Left ventricle myocardium inferior (tissue), 1 donor: ENCODE measurements around the gene EVPLL. TPM values are rescaled to one million over a fixed set of nuclear protein-coding genes. Genes with fewer than 3 reads are reported as not detected.
A peak's percentile ranks its signal among the peaks of the same experiment; 100 is the strongest.
"Not testable (repeated sequence)": the region's sequence is repeated elsewhere in the genome, so short reads cannot be mapped to it uniquely, and the experiment has no call there.

Experiments
- DNase-seq: peaks from one replicate; pipeline ENCODE4 v3.0.0-alpha.2; 2020
- H3K27ac ChIP-seq: fragments of 200-600 bp; replicated peaks from 2 replicates; pipeline ENCODE4 v1.8.0; 2021
- H3K27me3 ChIP-seq: fragments of 200-600 bp; 2 replicates; pipeline ENCODE4 v1.8.0; 2021; ENCODE audit warnings: low read depth
- H3K36me3 ChIP-seq: fragments of 200-600 bp; 2 replicates; pipeline ENCODE4 v1.8.0; 2021
- H3K4me1 ChIP-seq: fragments of 200-600 bp; 2 replicates; pipeline ENCODE4 v1.8.0; 2021
- H3K4me3 ChIP-seq: fragments of 200-600 bp; 2 replicates; pipeline ENCODE4 v1.8.0; 2021; ENCODE audit warnings: mild to moderate bottlenecking, moderate library complexity
- H3K9me3 ChIP-seq: fragments of 200-600 bp; replicated peaks from 2 replicates; pipeline ENCODE4 v1.8.0; 2021
- intact Hi-C: fragments of 100-400 bp; cut with micrococcal nuclease; formaldehyde crosslinking; loops from one replicate; pipeline ENCODE4 v1.11.0; 2022
- long read RNA-seq: library from polyadenylated mRNA; unstranded; transcript quantifications from one replicate; pipeline ENCODE4 v2.0.0, GENCODE V29; 2021
- total RNA-seq: library from RNA; stranded (reverse); fragmentation: NEBNext Ultra II Directional; extraction: Animal tissue kit (Norgen Biotek cat#: 25700); gene quantifications from one replicate; pipeline ENCODE4 v1.2.1, GENCODE V29; 2021
- TF ChIP-seq, protein P1 (sequence below): fragments of 200-600 bp; IDR thresholded peaks from 2 replicates; pipeline ENCODE4 v1.8.0; 2021; ENCODE audit warnings: antibody characterized with exemption, mild to moderate bottlenecking, borderline replicate concordance
- donor health status: DM: no; HTN: yes; CAD: no; lungs with severe emphysema.

The EVPLL gene
- not detected for total RNA-seq
- long read RNA-seq: 0 reads

- no peak within 1 kb of the TSS for H3K4me3 ChIP-seq
- DNase-seq: peak; percentile 39
- H3K27ac ChIP-seq: no peak within 1 kb of the TSS
- peaks cover 9% of the 10 kb centered on the region for H3K9me3 ChIP-seq
- intact Hi-C loops: no loop called here
- no peaks in the 10 kb centered on the region for H3K36me3 ChIP-seq
- TF ChIP-seq, protein P1, sequence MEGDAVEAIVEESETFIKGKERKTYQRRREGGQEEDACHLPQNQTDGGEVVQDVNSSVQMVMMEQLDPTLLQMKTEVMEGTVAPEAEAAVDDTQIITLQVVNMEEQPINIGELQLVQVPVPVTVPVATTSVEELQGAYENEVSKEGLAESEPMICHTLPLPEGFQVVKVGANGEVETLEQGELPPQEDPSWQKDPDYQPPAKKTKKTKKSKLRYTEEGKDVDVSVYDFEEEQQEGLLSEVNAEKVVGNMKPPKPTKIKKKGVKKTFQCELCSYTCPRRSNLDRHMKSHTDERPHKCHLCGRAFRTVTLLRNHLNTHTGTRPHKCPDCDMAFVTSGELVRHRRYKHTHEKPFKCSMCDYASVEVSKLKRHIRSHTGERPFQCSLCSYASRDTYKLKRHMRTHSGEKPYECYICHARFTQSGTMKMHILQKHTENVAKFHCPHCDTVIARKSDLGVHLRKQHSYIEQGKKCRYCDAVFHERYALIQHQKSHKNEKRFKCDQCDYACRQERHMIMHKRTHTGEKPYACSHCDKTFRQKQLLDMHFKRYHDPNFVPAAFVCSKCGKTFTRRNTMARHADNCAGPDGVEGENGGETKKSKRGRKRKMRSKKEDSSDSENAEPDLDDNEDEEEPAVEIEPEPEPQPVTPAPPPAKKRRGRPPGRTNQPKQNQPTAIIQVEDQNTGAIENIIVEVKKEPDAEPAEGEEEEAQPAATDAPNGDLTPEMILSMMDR: no peak
- H3K27me3 ChIP-seq: peaks cover 35% of the 10 kb centered on the region
- no peaks in the 10 kb centered on the region for H3K4me1 ChIP-seq
These were observed at the start of gene EVPLL for GRCh38 chr17:18377437-18378204. Gene EVPLL, plus strand, starts transcription at chr17:18377778. Its CDS starts 3,160 bp downstream, at chr17:18380938.

GRCh38 chr17:18328643-18329204 is 48.9 kb upstream of the EVPLL start:
- Histone ChIP-seq H3K9me3 (no peaks in the 10 kb centered on the region), H3K36me3 (peaks cover 90% of the 10 kb centered on the region), H3K4me3 (no peak overlapping the region), H3K27me3 (no peaks in the 10 kb centered on the region), H3K4me1 (no peaks in the 10 kb centered on the region), H3K27ac (no peak overlapping the region)
- TF ChIP-seq, protein P1: no peak
- no peak for DNase-seq
- intact Hi-C loops: no loop called here

DNA sequence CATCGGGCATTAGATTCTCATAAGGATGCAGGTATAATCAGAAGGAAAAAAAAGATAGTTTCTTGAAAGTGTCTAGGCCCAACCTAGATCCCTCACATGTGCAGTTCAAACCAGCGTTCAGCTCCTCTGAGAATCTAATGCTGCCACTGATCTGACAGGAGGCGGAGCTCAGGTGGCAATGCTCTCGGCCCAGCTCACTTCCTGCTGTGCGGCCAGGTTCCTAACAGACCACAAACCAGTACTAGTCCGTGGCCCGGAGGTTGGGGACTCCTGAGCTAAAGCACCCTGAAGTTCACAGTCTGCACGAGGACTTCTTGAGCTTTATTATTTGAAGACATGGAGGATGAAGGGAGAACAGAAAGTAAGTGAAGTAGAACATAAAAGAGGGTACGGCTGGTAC is 45.7 kb upstream of the EVPLL start:
- peaks cover 79% of the 10 kb centered on the region for H3K36me3 ChIP-seq
- H3K4me3 ChIP-seq: no peak overlapping the region

GRCh38 chr17:18332909-18333489 is 44.6 kb upstream of the EVPLL start:
- DNase-seq: no peak
- Histone ChIP-seq H3K27me3 (no peaks in the 10 kb centered on the region), H3K4me3 (no peak overlapping the region), H3K4me1 (no peaks in the 10 kb centered on the region), H3K9me3 (no peaks in the 10 kb centered on the region), H3K36me3 (peaks cover 68% of the 10 kb centered on the region), H3K27ac (no peak overlapping the region)
- intact Hi-C loops: no loop called here
- TF ChIP-seq, protein P1: no peak

More for the DNA sequence above, 45.7 kb upstream of the EVPLL start:
- DNase-seq: no peak
- Histone ChIP-seq H3K27ac (no peak overlapping the region), H3K27me3 (no peaks in the 10 kb centered on the region), H3K9me3 (no peaks in the 10 kb centered on the region), H3K4me1 (no peaks in the 10 kb centered on the region)
- TF ChIP-seq, protein P1: no peak
- intact Hi-C loops: no loop called here

DNA sequence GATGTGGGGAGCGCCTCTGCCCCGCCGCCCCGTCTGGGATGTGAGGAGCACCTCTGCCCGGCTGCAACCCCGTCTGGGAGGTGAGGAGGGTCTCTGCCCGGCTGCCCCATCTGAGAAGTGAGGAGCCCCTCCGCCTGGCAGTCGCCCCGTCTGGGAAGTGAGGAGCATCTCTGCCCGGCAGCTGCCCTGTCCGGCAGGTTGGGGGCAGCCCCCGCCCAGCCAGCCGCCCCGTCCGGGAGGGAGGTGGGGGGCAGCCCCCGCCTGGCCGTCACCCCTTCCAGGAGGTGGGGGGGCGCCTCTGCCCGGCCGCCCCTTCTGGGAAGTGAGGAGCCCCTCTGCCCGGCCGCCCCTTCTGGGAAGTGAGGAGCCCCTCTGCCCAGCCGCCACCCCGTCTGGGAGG is 39.4 kb upstream of the EVPLL start:
- H3K27me3 ChIP-seq, intact Hi-C loops, H3K27ac ChIP-seq, H3K9me3 ChIP-seq, H3K4me3 ChIP-seq, DNase-seq, H3K4me1 ChIP-seq: not testable (repeated sequence)
- H3K36me3 ChIP-seq: peaks cover 40% of the 10 kb centered on the region

- no peak for DNase-seq
- Histone ChIP-seq H3K36me3 (peaks cover 34% of the 10 kb centered on the region), H3K4me1 (no peaks in the 10 kb centered on the region), H3K27me3 (no peaks in the 10 kb centered on the region), H3K4me3 (no peak overlapping the region), H3K9me3 (no peaks in the 10 kb centered on the region), H3K27ac (no peak overlapping the region)
- TF ChIP-seq, protein P1: no peak
- intact Hi-C loops: no loop called here
These were observed 37.6 kb upstream of the EVPLL start for GRCh38 chr17:18339933-18340332.
